ENCODE measurements around the gene TIMM13. TPM values are rescaled to one million over a fixed set of nuclear protein-coding genes. Genes with fewer than 3 reads are reported as not detected.

Gene TIMM13
- total and polyA plus RNA-seq, 2 donors (not counting 1 experiment from before 2014, with no cell fraction given): 19.4 to 32.5 TPM

DNA sequence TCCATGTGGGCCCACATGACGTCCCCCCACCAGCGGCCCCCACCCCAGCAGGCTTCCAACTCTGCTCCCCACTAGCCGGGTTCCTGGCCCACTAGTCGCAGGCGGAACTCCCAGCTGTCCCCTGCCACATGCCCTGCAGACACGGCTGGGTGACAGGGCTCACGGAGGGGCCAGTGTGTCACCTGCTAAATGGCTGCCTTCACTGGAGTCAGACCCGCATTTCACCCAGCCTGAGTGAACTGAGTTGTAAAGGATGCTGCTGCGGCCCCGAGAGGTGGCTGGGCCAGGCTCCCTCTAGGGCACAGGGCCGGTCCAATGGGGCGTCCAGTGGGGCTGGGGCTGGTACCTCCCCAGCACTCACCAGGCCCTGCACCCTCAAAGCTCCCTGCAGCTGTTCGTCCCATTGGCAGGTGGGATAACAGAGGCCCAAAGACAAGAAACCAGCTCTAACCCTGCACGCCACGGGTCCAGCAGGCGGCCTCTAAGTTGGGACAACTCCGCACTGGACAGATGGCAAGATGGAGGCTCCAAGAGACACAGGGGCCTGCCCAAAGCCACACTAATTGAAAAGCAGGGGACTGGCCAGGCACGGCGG lies 26.1 kb upstream of the TIMM13 start:
- Histone ChIP-seq H2AFZ (ENCODE audit: insufficient read depth, low read depth, low read length, poor library complexity, severe bottlenecking) (no peak overlapping the region), H3K9ac (ENCODE audit: low read length) (no peak overlapping the region), H3K27me3 (replicated peaks in 1 of 4; ENCODE audit: control extremely low read depth in 1 of 4, control insufficient read depth in 3 of 4, insufficient read depth in 4 of 4, low read length in 3 of 4) (no peaks in the 10 kb centered on the region), H3K9me3 (ENCODE audit: control extremely low read depth in 1 of 3, control insufficient read depth in 2 of 3, insufficient read depth in 1 of 3, low read length in 2 of 3) (no peaks in the 10 kb centered on the region), H3K4me1 (ENCODE audit: control insufficient read depth in 2 of 2, insufficient read depth in 2 of 2, low read length in 2 of 2) (peaks cover 7 to 26% of the 10 kb centered on the region in 2 donors), H3K4me3 (ENCODE audit: control extremely low read depth in 1 of 5, extremely low read depth in 1 of 5, insufficient read depth in 1 of 5, low read depth in 2 of 5, low read length in 4 of 5) (no peak overlapping the region), H3K36me3 (replicated peaks in 1 of 2; ENCODE audit: control extremely low read depth in 1 of 2, control insufficient read depth in 1 of 2, extremely low read depth in 1 of 2, insufficient read depth in 2 of 2, low read length in 1 of 2) (no peaks in the 10 kb centered on the region), H3K79me2 (ENCODE audit: control insufficient read depth, insufficient read depth, low read length) (peaks cover 60% of the 10 kb centered on the region), H4K20me1 (ENCODE audit: control insufficient read depth, insufficient read depth, low read length, poor library complexity, severe bottlenecking) (peaks cover 8% of the 10 kb centered on the region), H3K4me2 (replicated peaks; ENCODE audit: low read depth, low read length, poor library complexity, severe bottlenecking) (peak overlapping the region; percentile 22), H3K27ac (ENCODE audit: low read length in 2 of 2) (no peak overlapping the region)
- ChIA-PET CTCF (interaction anchor here (1.9 kb wide), 1 partner anchor 26 kb away, joined by 5 read pairs; no protein-coding TSS in a partner anchor), POLR2A (interaction anchor here (0.6 to 1.5 kb wide), 4 partner anchors 9 to 895 kb away, joined by 3 to 7 read pairs (median 6); no protein-coding TSS in a partner anchor)
- Mint-ChIP-seq H3K9me3 (ENCODE audit: insufficient read depth) (no peaks in the 10 kb centered on the region), H3K27ac (peak overlapping the region; percentile 53), H3K4me3 (no peak overlapping the region), H3K27me3 (no peaks in the 10 kb centered on the region), H3K4me1 (peaks cover 24% of the 10 kb centered on the region)
- ATAC-seq (ENCODE audit: low read depth) (no peak), DNase-seq (no peak)
- TF ChIP-seq, protein P1, sequence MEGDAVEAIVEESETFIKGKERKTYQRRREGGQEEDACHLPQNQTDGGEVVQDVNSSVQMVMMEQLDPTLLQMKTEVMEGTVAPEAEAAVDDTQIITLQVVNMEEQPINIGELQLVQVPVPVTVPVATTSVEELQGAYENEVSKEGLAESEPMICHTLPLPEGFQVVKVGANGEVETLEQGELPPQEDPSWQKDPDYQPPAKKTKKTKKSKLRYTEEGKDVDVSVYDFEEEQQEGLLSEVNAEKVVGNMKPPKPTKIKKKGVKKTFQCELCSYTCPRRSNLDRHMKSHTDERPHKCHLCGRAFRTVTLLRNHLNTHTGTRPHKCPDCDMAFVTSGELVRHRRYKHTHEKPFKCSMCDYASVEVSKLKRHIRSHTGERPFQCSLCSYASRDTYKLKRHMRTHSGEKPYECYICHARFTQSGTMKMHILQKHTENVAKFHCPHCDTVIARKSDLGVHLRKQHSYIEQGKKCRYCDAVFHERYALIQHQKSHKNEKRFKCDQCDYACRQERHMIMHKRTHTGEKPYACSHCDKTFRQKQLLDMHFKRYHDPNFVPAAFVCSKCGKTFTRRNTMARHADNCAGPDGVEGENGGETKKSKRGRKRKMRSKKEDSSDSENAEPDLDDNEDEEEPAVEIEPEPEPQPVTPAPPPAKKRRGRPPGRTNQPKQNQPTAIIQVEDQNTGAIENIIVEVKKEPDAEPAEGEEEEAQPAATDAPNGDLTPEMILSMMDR (IDR thresholded peaks at IDR 0.05): no peak
- no peak for TF ChIP-seq EZH2 (IDR thresholded peaks at IDR 0.05; ENCODE audit: borderline replicate concordance, insufficient read depth, low read depth, low read length, poor library complexity, severe bottlenecking)
- intact Hi-C loops (cut with micrococcal nuclease): no loop called here
- 91% methylated on average over 19 of the region's 19 CpGs for WGBS (ENCODE audit: insufficient coverage)

DNA sequence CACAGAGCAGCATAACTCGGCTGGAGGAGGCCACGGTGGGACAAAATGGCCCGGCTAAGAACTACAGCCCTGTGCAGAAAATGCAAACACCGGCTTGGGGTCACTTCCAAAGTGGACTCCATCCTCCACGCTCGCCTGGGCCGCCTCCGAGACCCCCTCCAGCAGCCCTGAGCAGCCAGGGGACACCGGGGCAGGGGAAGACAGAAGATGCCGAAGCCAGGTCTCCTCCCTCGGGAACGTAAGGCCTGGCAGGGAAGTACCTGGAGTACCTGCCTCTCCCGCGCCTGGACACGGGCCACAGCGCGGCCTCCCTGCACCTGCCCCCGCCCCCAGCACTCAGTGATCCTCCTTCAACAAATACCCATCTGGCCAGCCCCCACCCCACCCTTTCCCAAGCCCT lies 24.4 kb upstream of the TIMM13 start:
- peaks cover 7 to 23% of the 10 kb centered on the region in 2 donors for H3K4me1 ChIP-seq (ENCODE audit: control insufficient read depth in 2 of 2, insufficient read depth in 2 of 2, low read length in 2 of 2)
- TF ChIP-seq EZH2 (IDR thresholded peaks at IDR 0.05; ENCODE audit: borderline replicate concordance, insufficient read depth, low read depth, low read length, poor library complexity, severe bottlenecking): no peak
- TF ChIP-seq, protein P1 (IDR thresholded peaks at IDR 0.05): no peak
- WGBS (ENCODE audit: insufficient coverage): 98% methylated on average over 18 of the region's 18 CpGs
- H3K4me3 Mint-ChIP-seq: no peak overlapping the region
- intact Hi-C loops (cut with micrococcal nuclease): no loop called here
- H3K27me3 ChIP-seq (replicated peaks in 1 of 4; ENCODE audit: control extremely low read depth in 1 of 4, control insufficient read depth in 3 of 4, insufficient read depth in 4 of 4, low read length in 3 of 4): no peaks in the 10 kb centered on the region
- ATAC-seq (ENCODE audit: low read depth): no peak
- peaks cover 8% of the 10 kb centered on the region for H4K20me1 ChIP-seq (ENCODE audit: control insufficient read depth, insufficient read depth, low read length, poor library complexity, severe bottlenecking)
- no peak overlapping the region for H3K4me3 ChIP-seq (ENCODE audit: control extremely low read depth in 1 of 5, extremely low read depth in 1 of 5, insufficient read depth in 1 of 5, low read depth in 2 of 5, low read length in 4 of 5)
- no peak overlapping the region for H3K4me2 ChIP-seq (replicated peaks; ENCODE audit: low read depth, low read length, poor library complexity, severe bottlenecking)
- no peaks in the 10 kb centered on the region for H3K9me3 ChIP-seq (ENCODE audit: control extremely low read depth in 1 of 3, control insufficient read depth in 2 of 3, insufficient read depth in 1 of 3, low read length in 2 of 3)
- ChIA-PET CTCF (no interaction called here), POLR2A (no interaction called here)
- no peaks in the 10 kb centered on the region for H3K36me3 ChIP-seq (replicated peaks in 1 of 2; ENCODE audit: control extremely low read depth in 1 of 2, control insufficient read depth in 1 of 2, extremely low read depth in 1 of 2, insufficient read depth in 2 of 2, low read length in 1 of 2)
- no peak for DNase-seq
- no peaks in the 10 kb centered on the region for H3K9me3 Mint-ChIP-seq (ENCODE audit: insufficient read depth)
- no peak overlapping the region for H3K9ac ChIP-seq (ENCODE audit: low read length)
- peaks cover 25% of the 10 kb centered on the region for H3K4me1 Mint-ChIP-seq
- H3K27me3 Mint-ChIP-seq: no peaks in the 10 kb centered on the region
- no peak overlapping the region for H2AFZ ChIP-seq (ENCODE audit: insufficient read depth, low read depth, low read length, poor library complexity, severe bottlenecking)
- H3K79me2 ChIP-seq (ENCODE audit: control insufficient read depth, insufficient read depth, low read length): peaks cover 63% of the 10 kb centered on the region
- no peak overlapping the region for H3K27ac Mint-ChIP-seq
- no peak overlapping the region for H3K27ac ChIP-seq (ENCODE audit: low read length in 2 of 2)

Data from B cell (primary cell).